Mucosa of stomach (tissue), 1 donor: ENCODE results near the gene IFNAR1.

Experiments
- H3K27me3 ChIP-seq: one replicate; pipeline ENCODE4 v1.7.0; 2013; ENCODE audit warnings: mild to moderate bottlenecking, low read length; ENCODE audit not compliant: control insufficient read depth, insufficient read depth
- H3K36me3 ChIP-seq: one replicate; pipeline ENCODE4 v1.7.0; 2013; ENCODE audit warnings: low read length; ENCODE audit not compliant: control insufficient read depth, insufficient read depth
- H3K4me1 ChIP-seq: one replicate; pipeline ENCODE4 v1.7.0; 2013; ENCODE audit warnings: mild to moderate bottlenecking, low read length; ENCODE audit not compliant: control insufficient read depth, insufficient read depth
- H3K4me3 ChIP-seq: one replicate; pipeline ENCODE4 v1.7.0; 2013; ENCODE audit warnings: low read length
- H3K9ac ChIP-seq: one replicate; pipeline ENCODE4 v1.7.0; 2013; ENCODE audit warnings: mild to moderate bottlenecking, low read length, moderate library complexity
- H3K9me3 ChIP-seq: one replicate; pipeline ENCODE4 v1.7.0; 2013; ENCODE audit warnings: mild to moderate bottlenecking, low read length, moderate library complexity; ENCODE audit not compliant: control insufficient read depth
- donor health status: Pancreatic carcinoma.

Gene IFNAR1

GRCh38 chr21:33330726-33331125 is 6.0 kb downstream of the IFNAR1 start:
- Histone ChIP-seq H3K4me1 (no peaks in the 10 kb centered on the region), H3K36me3 (no peaks in the 10 kb centered on the region), H3K27me3 (no peaks in the 10 kb centered on the region), H3K9ac (no peak overlapping the region), H3K9me3 (no peaks in the 10 kb centered on the region), H3K4me3 (no peak overlapping the region)

GRCh38 chr21:33332143-33332542 is 7.4 kb downstream of the IFNAR1 start:
- no peak overlapping the region for H3K9ac ChIP-seq
- H3K27me3 ChIP-seq, result no peaks in the 10 kb centered on the region
- no peaks in the 10 kb centered on the region for H3K36me3 ChIP-seq
- no peaks in the 10 kb centered on the region for H3K9me3 ChIP-seq
- H3K4me3 ChIP-seq, result no peak overlapping the region
- H3K4me1 ChIP-seq, result no peaks in the 10 kb centered on the region

GRCh38 chr21:33334191-33334590 is 9.4 kb downstream of the IFNAR1 start:
- Histone ChIP-seq H3K9me3 (no peaks in the 10 kb centered on the region), H3K4me3 (no peak overlapping the region), H3K9ac (no peak overlapping the region), H3K27me3 (no peaks in the 10 kb centered on the region), H3K4me1 (no peaks in the 10 kb centered on the region), H3K36me3 (no peaks in the 10 kb centered on the region)

DNA sequence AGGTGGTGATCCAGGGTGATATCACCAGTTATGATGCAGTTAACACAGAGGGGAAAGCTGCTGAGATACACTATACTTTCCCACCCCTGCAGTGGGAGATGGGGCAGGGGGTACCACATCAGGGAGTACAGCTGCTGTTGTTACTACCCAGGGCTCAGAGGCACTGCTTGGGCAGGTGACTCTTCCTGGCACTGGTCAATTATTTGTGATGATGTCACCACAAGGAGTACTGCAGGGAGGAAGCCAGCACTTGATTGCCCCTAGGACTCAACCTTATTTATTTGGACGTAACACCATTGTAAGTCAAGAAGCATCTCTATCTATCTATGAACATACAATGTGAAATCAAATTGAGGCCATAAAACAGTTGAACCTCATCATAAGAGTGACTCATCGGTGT is 10.1 kb downstream of the IFNAR1 start:
- no peaks in the 10 kb centered on the region for H3K36me3 ChIP-seq
- no peaks in the 10 kb centered on the region for H3K4me1 ChIP-seq

GRCh38 chr21:33339135-33339534 is 14.4 kb downstream of the IFNAR1 start:
- H3K9me3 ChIP-seq, result no peaks in the 10 kb centered on the region
- H3K9ac ChIP-seq, result no peak overlapping the region
- H3K27me3 ChIP-seq, result no peaks in the 10 kb centered on the region
- no peaks in the 10 kb centered on the region for H3K4me1 ChIP-seq
- no peaks in the 10 kb centered on the region for H3K36me3 ChIP-seq
- no peak overlapping the region for H3K4me3 ChIP-seq

More for the DNA sequence above, 10.1 kb downstream of the IFNAR1 start:
- Histone ChIP-seq H3K4me3 (no peak overlapping the region), H3K27me3 (no peaks in the 10 kb centered on the region), H3K9ac (no peak overlapping the region), H3K9me3 (no peaks in the 10 kb centered on the region)

GRCh38 chr21:33339918-33340317 is 15.1 kb downstream of the IFNAR1 start:
- Histone ChIP-seq H3K4me3 (no peak overlapping the region), H3K9me3 (no peaks in the 10 kb centered on the region), H3K36me3 (no peaks in the 10 kb centered on the region), H3K27me3 (no peaks in the 10 kb centered on the region), H3K9ac (no peak overlapping the region), H3K4me1 (no peaks in the 10 kb centered on the region)

GRCh38 chr21:33345751-33346238 is 21.0 kb downstream of the IFNAR1 start:
- H3K36me3 ChIP-seq, result no peaks in the 10 kb centered on the region

DNA sequence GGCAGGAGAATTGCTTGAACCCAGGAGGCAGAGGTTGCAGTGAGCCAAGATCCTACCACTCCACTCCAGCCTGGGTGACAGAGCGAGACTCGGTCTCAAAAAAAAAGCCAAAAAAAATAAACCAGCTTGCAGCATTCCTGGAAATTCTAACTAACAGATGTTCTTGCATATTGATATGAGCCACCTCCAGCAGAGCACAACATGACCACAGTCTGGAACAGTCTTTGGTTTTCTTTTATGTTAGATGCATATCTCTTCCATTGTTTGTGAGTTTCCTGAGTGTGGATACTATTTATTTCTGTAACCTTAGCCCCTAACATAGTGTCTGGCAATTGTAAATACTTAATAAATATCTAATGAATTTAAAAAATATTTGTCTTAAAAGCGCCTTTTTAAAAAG is 23.9 kb downstream of the IFNAR1 start:
- Histone ChIP-seq H3K9ac (no peak overlapping the region), H3K36me3 (no peaks in the 10 kb centered on the region), H3K4me1 (no peaks in the 10 kb centered on the region), H3K4me3 (no peak overlapping the region), H3K27me3 (no peaks in the 10 kb centered on the region), H3K9me3 (no peaks in the 10 kb centered on the region)

More at GRCh38 chr21:33345751-33346238, 21.0 kb downstream of the IFNAR1 start:
- no peak overlapping the region for H3K4me3 ChIP-seq
- H3K9me3 ChIP-seq, result no peaks in the 10 kb centered on the region
- no peak overlapping the region for H3K9ac ChIP-seq
- H3K27me3 ChIP-seq, result no peaks in the 10 kb centered on the region
- H3K4me1 ChIP-seq, result no peaks in the 10 kb centered on the region

GRCh38 chr21:33350676-33351075 is 25.9 kb downstream of the IFNAR1 start:
- no peaks in the 10 kb centered on the region for H3K36me3 ChIP-seq
- no peaks in the 10 kb centered on the region for H3K4me1 ChIP-seq

DNA sequence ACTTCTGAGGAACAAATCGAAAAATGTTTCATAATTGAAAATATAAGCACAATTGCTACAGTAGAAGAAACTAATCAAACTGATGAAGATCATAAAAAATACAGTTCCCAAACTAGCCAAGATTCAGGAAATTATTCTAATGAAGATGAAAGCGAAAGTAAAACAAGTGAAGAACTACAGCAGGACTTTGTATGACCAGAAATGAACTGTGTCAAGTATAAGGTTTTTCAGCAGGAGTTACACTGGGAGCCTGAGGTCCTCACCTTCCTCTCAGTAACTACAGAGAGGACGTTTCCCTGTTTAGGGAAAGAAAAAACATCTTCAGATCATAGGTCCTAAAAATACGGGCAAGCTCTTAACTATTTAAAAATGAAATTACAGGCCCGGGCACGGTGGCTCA is 30.6 kb downstream of the IFNAR1 start:
- no peaks in the 10 kb centered on the region for H3K4me1 ChIP-seq
- no peaks in the 10 kb centered on the region for H3K36me3 ChIP-seq
- no peaks in the 10 kb centered on the region for H3K9me3 ChIP-seq
- H3K4me3 ChIP-seq, result no peak overlapping the region
- H3K27me3 ChIP-seq, result no peaks in the 10 kb centered on the region
- H3K9ac ChIP-seq, result no peak overlapping the region

More at GRCh38 chr21:33350676-33351075, 25.9 kb downstream of the IFNAR1 start:
- Histone ChIP-seq H3K9ac (no peak overlapping the region), H3K27me3 (no peaks in the 10 kb centered on the region), H3K4me3 (no peak overlapping the region), H3K9me3 (no peaks in the 10 kb centered on the region)

DNA sequence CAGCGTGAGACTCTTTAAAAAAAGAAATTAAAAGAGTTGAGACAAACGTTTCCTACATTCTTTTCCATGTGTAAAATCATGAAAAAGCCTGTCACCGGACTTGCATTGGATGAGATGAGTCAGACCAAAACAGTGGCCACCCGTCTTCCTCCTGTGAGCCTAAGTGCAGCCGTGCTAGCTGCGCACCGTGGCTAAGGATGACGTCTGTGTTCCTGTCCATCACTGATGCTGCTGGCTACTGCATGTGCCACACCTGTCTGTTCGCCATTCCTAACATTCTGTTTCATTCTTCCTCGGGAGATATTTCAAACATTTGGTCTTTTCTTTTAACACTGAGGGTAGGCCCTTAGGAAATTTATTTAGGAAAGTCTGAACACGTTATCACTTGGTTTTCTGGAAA is 31.2 kb downstream of the IFNAR1 start:
- no peak overlapping the region for H3K4me3 ChIP-seq
- peaks cover 5% of the 10 kb centered on the region for H3K4me1 ChIP-seq
- H3K27me3 ChIP-seq, result no peaks in the 10 kb centered on the region
- H3K9me3 ChIP-seq, result no peaks in the 10 kb centered on the region
- H3K36me3 ChIP-seq, result no peaks in the 10 kb centered on the region
- no peak overlapping the region for H3K9ac ChIP-seq

DNA sequence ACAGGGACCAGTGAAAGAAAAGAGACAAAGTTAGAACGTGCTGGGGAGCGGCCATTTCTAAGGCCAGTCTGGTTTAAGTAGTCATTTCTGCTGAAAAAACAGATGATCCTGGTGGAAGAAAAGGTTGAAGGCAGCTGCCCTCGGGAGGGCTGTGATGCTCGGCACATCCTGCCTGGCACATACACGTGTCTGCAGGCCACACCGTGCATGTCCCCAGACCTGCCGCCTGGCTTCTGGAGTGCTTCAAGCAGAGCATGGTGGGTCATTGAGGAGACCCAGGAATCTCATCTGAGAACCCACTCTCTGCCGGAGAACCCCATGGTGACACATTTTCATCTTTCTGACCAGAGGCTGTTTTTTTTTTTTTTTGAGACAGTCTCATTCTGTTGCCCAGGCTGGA is 32.4 kb downstream of the IFNAR1 start:
- Histone ChIP-seq H3K9ac (no peak overlapping the region), H3K9me3 (no peaks in the 10 kb centered on the region), H3K27me3 (no peaks in the 10 kb centered on the region), H3K4me1 (peaks cover 14% of the 10 kb centered on the region), H3K4me3 (no peak overlapping the region), H3K36me3 (no peaks in the 10 kb centered on the region)

DNA sequence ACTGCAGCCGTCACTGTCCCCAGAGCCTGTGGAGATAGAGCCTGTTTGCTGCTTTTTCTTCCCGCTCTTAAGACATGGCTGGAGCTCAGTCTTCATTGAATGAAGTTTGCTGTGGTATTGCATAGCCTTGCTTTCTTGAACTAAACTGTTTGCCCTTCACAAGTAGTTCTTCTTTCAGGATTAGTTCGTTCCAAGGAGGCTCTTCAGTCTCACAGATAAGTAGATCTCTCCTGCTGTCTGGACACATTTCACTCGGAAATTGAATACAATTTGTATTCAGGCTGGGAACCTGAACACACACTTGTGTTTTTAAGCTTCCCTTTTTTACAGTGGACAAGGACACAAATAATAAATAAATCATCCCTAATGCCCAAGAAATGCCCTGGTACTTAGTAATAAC is 34.7 kb downstream of the IFNAR1 start:
- peaks cover 20% of the 10 kb centered on the region for H3K4me1 ChIP-seq
- H3K36me3 ChIP-seq, result no peaks in the 10 kb centered on the region
- no peak overlapping the region for H3K9ac ChIP-seq
- H3K9me3 ChIP-seq, result no peaks in the 10 kb centered on the region
- no peak overlapping the region for H3K4me3 ChIP-seq
- H3K27me3 ChIP-seq, result no peaks in the 10 kb centered on the region
